Occipital lobe (tissue), 2 donors: ENCODE measurements around the gene BACE2. TPM values are rescaled to one million over a fixed set of nuclear protein-coding genes. Genes with fewer than 3 reads are reported as not detected.
"Not testable (repeated sequence)": the region's sequence is repeated elsewhere in the genome, so short reads cannot be mapped to it uniquely, and the experiment has no call there.

ENCODE experiments used
- DNase-seq: peaks from one replicate; lab custom pipeline; 2025; lab: John Stamatoyannopoulos, UW
- total RNA-seq: library from RNA; depleted of rRNA; stranded (reverse); fragments of >200 nt; gene quantifications from one replicate; pipeline ENCODE4 v1.2.3, GENCODE V29; 2014

BACE2 gene
- total RNA-seq, 1 donor from 2014 or later = 8.6 TPM

DNA sequence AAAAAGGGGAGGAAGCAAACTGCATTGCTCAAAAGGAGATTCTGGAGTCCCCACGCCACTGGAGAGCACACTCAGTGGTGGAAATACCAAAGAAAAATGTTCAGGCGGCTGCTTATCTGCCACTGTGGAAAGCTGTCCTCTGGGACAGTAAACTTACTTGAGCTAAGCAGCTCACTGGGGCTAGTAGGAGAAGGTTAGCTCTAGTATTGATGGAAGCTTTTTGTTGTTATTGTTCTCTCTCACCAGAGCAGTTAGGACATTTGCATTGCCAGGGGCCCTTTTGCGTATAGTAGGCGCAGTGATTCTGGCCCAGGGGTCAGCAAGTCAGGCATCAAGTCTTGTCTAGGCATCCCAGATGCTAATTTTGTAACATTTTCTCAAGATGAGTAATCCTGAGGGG is 15.6 kb downstream of the BACE2 start:
- no peak for DNase-seq

- no peak for DNase-seq
These were observed 17.8 kb downstream of the BACE2 start for GRCh38 chr21:41185802-41186201.

DNA sequence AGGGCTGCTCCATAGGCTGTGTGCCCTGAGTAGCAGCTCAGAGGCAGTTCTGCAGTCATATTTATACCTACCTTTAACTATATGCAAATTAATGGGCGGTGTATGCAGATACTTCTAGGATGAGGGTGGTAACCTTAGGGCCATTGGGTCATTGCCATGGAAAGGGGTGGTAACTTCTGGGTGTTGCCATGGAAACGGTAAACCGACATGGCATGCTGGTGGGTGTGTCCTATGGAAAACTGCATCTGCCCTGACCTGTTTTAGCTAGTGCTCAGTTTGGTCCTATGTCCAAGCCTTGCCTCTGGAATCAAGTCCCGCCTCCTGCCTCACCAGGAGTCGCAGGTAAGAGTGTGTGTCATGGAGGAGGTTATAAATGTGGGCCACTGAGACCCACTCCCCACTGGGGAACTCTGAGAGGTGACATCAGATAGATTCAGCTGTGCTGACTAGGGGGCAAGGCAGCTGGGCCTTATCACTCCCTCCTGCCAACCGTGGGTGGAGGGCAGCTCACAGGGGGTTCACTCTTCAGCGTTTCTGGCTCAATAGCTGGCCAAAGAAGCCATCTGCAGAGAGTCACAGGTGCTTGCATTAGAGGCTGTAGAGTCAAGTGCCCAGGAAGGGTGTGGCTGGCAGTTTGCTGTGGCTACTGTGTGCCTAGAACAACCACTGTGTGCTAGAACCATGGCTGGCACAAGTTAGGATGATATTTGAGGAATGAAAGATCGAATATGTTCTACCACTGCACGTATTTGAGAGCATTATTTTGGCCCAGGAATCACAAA is 19.0 kb downstream of the BACE2 start:
- no peak for DNase-seq

- DNase-seq = no peak
These were observed 19.6 kb downstream of the BACE2 start for GRCh38 chr21:41187537-41188025.

DNA sequence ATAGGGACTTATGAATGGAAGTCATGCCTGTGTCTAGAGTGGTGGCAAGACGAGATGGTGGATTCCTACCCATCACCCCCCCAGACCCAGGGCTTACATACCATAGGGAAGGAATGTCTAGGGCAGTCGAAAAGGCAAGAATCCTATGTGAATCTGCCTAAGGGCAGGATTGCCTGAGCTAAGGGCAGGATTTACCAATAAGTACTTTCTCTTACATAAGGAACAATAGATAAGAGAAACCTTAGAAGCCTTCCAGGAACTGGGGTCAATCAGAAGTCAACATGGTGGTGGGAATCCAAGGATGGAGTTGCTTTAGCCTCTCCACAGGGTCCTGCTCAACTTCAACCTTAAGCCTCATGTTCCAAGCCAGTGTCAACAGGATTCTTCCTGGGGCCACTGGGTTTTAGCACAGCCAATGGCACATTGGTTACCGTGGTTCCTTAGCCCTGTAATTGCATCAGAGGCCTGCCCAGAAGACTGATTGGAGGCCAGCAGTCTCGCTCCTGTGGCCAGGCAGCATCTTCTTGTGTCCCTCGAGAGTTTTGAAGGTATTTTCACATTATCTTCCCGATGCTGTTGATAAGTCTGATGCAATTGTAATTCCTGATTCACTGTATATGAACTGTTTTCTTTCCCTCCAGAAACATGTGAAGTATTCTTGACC is 20.7 kb downstream of the BACE2 start:
- no peak for DNase-seq

DNA sequence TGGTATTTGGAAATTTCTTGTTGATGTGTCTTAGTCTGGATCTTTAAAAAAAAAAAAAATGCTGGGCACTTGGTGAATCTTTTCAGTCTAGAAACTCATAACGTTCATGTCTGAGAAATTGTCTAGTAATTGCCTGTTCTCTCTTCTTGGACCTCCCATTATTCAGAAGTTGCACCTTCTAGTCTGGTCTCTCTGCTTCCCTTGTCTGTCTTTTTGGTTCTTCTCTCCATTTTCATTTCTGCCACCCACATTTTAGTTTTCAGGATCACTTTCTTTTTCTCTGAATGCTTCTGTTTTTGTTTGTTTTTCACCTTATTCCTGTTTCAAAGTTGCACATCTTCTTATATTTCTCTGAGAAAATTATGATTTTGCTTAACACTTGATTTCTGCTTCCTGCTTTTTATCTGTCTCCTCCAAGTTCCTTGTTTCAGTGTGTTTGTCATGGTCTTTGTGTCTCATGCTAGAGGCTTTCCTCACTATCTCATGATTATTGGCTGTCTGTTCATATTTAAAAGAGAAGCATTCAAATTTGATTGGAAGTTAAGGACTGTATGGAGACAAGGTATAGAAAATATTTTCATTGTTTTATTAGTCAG is 21.3 kb downstream of the BACE2 start:
- no peak for DNase-seq

DNA sequence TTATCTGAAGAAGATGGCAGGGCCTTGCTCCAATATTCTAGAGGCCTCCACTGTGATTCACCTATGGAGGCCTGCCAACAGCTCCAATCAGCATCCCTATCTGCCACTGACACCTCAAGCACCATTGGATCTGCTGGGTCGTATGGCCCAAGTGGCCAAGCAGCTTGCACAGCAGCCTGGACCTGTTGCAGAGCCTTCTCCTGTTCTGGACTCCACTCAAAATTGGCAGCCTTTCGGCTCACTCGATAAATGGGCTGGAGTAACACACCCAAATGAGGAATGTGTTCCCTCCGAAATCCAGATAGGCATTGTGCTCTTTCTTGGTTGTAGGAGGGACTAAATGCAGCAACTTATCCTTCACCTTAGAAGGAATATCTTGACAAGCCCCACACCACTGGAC is 24.6 kb downstream of the BACE2 start:
- DNase-seq = not testable (repeated sequence)

DNA sequence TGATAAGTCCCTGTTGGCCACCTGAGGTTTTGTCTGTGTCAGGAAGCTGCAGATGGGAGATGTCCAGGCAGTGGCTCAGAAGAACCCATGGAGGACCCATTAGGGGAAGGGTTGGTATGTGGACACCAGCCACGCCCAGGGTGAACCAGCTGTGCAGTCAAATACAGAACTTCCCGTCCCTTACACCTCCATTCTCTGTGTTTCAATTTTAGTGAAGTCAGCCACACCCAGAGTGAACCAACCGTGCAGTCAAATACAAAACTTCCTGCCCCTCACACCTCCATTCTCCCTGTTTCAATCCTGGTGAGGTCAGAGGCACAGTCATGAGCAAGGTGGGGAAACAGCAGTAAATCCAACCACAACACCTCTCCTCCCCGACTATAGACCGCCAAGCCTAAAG is 27.4 kb downstream of the BACE2 start:
- DNase-seq = no peak

- DNase-seq = no peak
These were observed 29.0 kb downstream of the BACE2 start for GRCh38 chr21:41196993-41197392.

DNA sequence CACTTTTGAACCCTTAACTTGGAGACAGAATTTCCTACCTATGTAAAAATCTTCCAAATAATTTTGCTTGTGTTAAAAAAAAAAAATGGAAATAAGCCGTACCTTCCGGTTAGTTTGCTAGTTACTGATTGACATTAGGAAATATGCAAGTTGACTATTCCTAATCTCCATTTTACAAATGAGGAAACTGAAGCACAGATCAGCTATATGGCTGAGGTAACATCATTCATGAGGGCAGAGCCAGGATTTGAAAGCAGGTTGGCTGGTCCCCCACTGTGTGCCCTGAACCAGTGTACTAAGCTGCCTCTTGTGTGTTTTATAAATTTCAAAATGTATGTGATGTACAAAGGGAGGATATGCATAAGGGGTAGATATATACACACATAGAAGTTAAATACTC is 29.6 kb downstream of the BACE2 start:
- DNase-seq = no peak

GRCh38 chr21:41198647-41199046 is 30.7 kb downstream of the BACE2 start:
- not testable (repeated sequence) for DNase-seq

DNA sequence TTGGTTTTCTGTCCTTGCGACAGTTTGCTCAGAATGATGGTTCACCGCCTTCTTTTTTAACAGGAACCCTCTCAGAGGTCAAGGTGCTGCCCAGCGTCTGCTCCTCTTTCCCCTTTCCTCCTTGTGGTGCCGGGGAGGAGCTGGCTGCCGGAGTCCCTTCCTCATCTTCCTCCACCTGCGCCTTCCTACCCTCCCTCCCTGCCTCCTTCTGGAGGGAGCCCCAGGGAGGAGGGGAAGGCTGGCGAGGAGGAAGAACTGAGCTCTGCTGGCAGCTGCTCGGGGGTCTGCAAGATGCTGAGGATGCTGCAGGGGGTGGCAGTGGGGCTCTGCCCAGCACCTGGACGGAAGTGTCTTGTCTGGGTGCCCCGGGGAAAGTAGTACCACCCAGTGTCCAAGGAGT is 31.2 kb downstream of the BACE2 start:
- no peak for DNase-seq

DNA sequence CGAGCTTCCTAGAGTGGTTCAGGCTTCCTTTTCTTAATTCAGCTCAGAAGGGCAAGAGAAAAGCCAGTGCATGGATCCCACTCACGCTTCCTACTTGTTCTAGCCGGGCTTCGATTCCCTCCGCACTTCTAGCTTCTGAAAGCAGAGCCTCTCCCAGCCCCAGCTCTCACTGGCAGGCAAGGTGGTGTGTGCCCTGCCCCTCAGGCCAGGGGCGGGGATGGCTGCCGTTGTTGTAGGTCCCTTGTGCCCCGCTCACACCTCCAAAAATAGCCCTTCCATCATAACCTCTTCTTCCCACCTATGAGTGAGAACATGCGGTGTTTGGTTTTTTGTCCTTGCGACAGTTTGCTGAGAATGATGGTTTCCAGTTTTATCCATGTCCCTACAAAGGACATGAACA is 31.6 kb downstream of the BACE2 start:
- DNase-seq = no peak

DNA sequence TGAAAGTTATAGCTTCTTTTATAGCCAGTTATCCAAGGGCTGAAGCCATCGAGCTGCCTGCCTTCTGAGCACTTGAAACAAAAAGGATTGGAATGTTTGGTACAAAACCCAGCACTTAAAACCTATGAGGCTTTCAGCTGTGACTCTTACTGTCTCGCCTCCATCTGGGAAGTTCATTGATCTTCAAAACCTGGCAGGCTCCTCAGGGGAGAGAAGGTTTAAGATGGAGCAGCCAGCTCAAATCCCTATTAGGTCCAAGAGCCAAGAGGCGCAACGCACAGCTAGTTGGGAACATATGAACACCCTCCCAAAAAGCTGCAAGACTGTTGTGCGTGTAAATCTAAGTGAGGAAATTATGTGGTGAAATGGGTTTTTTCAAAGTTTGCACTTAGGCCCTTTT is 33.4 kb downstream of the BACE2 start:
- DNase-seq = no peak

DNA sequence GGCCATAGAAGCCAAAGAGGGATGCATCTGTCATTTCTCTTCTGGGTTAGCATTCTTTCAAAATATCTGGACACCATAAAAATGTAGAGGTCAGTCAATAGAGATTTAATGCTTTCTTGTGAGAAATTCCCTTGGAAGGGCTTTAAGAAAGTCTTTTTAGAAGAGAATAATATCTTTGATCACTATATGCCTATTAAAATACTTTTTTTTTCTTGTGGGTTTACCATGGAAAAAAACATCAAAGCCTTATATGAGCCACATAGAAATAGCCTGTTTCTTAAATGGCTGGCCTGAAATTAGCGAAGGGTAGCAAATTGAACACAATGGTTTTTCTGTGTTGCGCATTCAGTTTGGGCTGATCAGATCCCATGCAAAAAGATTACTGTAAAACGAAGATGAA is 36.8 kb downstream of the BACE2 start:
- DNase-seq = no peak

- no peak for DNase-seq
These were observed 39.7 kb downstream of the BACE2 start for GRCh38 chr21:41207401-41208375.

DNA sequence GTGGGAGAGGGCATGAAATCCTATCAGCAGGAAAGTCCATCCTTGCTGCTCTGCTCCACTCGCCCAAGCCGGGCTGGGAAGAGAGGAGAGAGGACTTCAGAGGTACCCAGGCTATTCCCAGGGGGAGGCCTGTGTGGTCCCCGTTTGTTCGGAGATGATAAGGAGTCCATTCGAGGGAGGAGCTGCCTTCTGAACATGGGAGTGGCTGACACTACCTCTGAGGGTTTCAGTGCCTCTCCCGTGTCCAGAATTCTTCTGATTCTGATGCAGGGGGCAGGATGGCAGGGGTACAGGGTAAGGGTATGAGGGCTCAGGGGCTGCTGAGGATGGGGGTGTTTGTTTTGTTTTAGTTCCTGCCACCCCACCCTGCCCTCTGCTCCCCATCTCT is 40.4 kb downstream of the BACE2 start:
- no peak for DNase-seq

- no peak for DNase-seq
These were observed 41.2 kb downstream of the BACE2 start for GRCh38 chr21:41209016-41209619.

DNA sequence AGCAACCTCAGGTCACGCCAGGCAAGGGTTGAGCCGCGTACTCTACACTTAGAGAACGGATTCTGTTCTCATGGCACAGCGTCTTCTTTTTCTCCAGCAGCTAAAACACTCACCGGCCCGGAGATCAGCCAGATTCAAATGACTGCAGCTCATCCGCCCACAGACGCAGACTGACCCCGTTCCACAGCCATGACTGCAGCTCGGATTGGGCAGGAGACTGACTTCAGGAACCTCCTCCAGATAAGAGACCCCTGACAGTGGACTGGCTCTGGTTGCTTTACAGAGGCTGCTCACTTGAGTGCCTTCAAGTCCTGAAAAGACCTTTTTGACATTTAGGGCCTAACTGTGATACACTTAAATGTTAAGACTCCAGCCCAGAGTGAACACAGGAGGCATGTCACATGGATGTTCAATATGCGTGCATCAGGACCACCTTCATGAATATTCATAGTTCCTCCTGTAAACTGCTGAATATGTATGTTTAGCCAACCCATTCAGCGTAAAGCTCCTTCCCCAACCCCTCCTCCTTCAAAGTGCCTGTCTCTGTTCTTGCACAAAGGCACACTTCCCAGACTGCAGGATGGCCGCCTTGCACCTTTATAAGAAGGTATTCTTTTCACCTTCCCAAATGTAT is 42.6 kb downstream of the BACE2 start:
- DNase-seq = no peak

DNA sequence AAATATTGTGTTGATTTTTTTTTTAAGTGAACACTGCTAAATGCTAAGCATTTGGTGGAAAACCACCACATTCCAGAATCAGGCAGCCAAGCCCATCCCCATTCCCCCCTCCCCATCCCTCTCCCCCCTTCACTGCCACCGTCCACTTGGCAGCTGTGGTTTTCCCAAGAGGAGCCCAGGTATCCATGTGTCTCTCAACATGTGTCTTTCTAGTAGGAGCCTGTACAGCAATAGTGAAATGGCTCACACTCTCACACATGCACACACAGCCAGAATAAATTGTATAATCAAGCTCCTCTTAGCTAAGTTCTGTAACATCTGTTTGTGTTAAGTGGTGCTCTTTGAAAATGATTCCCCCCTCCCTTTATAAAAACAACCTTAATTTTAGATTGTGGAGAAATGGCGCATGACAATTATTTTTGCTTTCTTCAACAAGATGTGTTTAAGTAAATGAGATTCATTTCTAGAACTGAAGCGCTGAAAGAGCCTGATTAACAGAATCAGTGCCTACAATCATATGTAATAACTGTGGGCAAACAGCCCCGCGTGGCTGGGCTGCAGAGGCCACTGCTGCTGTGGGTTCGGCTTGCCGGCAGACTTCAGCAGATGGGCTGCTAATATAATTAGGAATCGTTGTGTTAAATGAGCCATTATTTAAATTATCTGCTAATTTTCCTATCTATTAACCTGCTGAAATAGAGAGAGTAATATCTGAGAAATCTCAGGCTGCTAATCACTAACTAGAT is 43.3 kb downstream of the BACE2 start:
- no peak for DNase-seq
